SU-DHL-6 (cell line): ENCODE results near the gene F2.

Source experiments
- CTCF ChIP-seq: fragments of 200-600 bp; sonication (generic); IDR thresholded peaks from one replicate; pipeline ENCODE4 v1.5.1; 2017; ENCODE audit warnings: antibody characterized with exemption, mild to moderate bottlenecking, low read length, moderate library complexity; ENCODE audit not compliant: insufficient read depth, poor library complexity, severe bottlenecking
- EZH2phosphoT487 ChIP-seq: fragments of 200-600 bp; sonication (generic), shearing (Covaris generic); conservative IDR thresholded peaks from 2 replicates; pipeline ENCODE4 v1.6.1; 2018; ENCODE audit warnings: mild to moderate bottlenecking, antibody characterized with exemption, low read length, moderate library complexity, mixed read lengths

DNA sequence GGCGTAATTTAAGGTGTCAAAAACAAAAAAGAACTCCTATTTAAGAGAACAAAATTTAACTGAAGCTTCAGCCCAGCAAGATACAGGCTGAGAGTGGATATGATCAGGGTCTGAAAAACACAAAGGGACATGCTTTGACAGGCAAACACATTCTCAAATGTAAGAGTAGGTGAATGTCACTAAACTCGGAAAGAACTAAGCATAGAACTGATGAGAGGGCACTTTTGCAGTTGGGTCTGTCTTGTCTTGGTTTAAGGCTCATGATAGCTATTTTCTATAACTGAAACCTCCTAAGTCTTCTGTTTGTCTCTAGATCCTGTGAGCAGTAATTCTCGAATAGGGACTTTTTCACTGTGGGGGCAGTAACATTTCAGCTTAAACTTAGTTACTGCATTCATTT lies 27.0 kb downstream of the F2 start:
- TF ChIP-seq CTCF = no peak
- TF ChIP-seq EZH2phosphoT487 = no peak
